ENCODE data around the gene CAST. TPM values are rescaled to one million over a fixed set of nuclear protein-coding genes. Genes with fewer than 3 reads are reported as not detected.
A peak's percentile ranks its signal among the peaks of the same experiment; 100 is the strongest.

CAST gene
- total and polyA plus RNA-seq, 2 donors (not counting 3 experiments of a cell fraction or from before 2014, with no cell fraction given), result 33.7 to 194 TPM

GRCh38 chr5:96807075-96807654 lies 145.0 kb downstream of the CAST start:
- dilution Hi-C loops (cut with MboI; ENCODE audit: extremely low pct_ligation_motif_present, low sequenced_read_pairs), result no loop called here
- peak overlapping the region; percentile 22 to 83 (median 73) for H3K4me3 ChIP-seq (replicated peaks in 1 of 3; ENCODE audit: insufficient read depth in 1 of 3, low read depth in 1 of 3, low read length in 3 of 3)
- H3K9me1 ChIP-seq (replicated peaks; ENCODE audit: control insufficient read depth, extremely low read depth, insufficient read depth, low read length), result no peaks in the 10 kb centered on the region
- ChIA-PET CTCF (interaction anchor here (1.1 to 2.4 kb wide), 7 partner anchors 14 to 354 kb away, joined by 3 to 15 read pairs (median 5); partner anchors contain the start of gene LIX1), POLR2A (interaction anchor here (1.0 kb wide), 1 partner anchor 14 kb away, joined by 9 read pairs; no protein-coding TSS in a partner anchor)
- peak overlapping the region; percentile 95 for H3K9ac ChIP-seq (replicated peaks; ENCODE audit: extremely low read depth, insufficient read depth, low read length)
- FAIRE-seq (peak; percentile 62), DNase-seq (ENCODE audit: low read depth, low spot score) (peak; percentile 76)
- H3K27me3 ChIP-seq (ENCODE audit: control insufficient read depth in 2 of 2, insufficient read depth in 2 of 2, low read length in 2 of 2), result no peaks in the 10 kb centered on the region
- H3K36me3 ChIP-seq (ENCODE audit: control insufficient read depth in 2 of 2, extremely low read depth in 1 of 2, insufficient read depth in 2 of 2, low read length in 2 of 2), result peaks cover 0 to 3% of the 10 kb centered on the region in 2 experiments
- TSS peak; percentile 19 for BruUV-seq (replicated peaks)
- no peaks in the 10 kb centered on the region for H3K9me3 ChIP-seq (replicated peaks; ENCODE audit: control insufficient read depth, insufficient read depth, low read length)
- H3K79me2 ChIP-seq (ENCODE audit: control insufficient read depth, insufficient read depth, low read length), result no peaks in the 10 kb centered on the region
- no peaks in the 10 kb centered on the region for H4K20me1 ChIP-seq (replicated peaks; ENCODE audit: control insufficient read depth, extremely low read depth, insufficient read depth, low read length)
- H3K27ac ChIP-seq (ENCODE audit: insufficient read depth, low read depth, low read length), result peak overlapping the region; percentile 88
- peaks cover 9% of the 10 kb centered on the region for H3K4me1 ChIP-seq (ENCODE audit: control insufficient read depth, extremely low read depth, insufficient read depth, low read length)
- peak overlapping the region; percentile 78 for H2AFZ ChIP-seq (ENCODE audit: low read depth, low read length)
- peak overlapping the region; percentile 90 for H3K4me2 ChIP-seq (ENCODE audit: insufficient read depth, low read length)
- intact Hi-C loops (cut with micrococcal nuclease), result loop anchor here (1.0 to 2.0 kb wide), 3 partner anchors 62 to 128 kb away; no protein-coding TSS in a partner anchor
- TF ChIP-seq POLR2AphosphoS5 (IDR thresholded peaks at IDR 0.05; ENCODE audit: insufficient read depth, low read depth, low read length) (peak; percentile 83), JUN (IDR thresholded peaks at IDR 0.05; ENCODE audit: borderline replicate concordance, insufficient read depth, insufficient read length, low read depth) (no peak)

GRCh38 chr5:96808541-96808828 lies 146.3 kb downstream of the CAST start:
- Histone ChIP-seq H3K27ac (ENCODE audit: insufficient read depth, low read depth, low read length) (peak overlapping the region; percentile 88), H4K20me1 (replicated peaks; ENCODE audit: control insufficient read depth, extremely low read depth, insufficient read depth, low read length) (no peaks in the 10 kb centered on the region), H3K9ac (replicated peaks; ENCODE audit: extremely low read depth, insufficient read depth, low read length) (peak overlapping the region; percentile 95), H3K9me3 (replicated peaks; ENCODE audit: control insufficient read depth, insufficient read depth, low read length) (no peaks in the 10 kb centered on the region), H3K36me3 (ENCODE audit: control insufficient read depth in 2 of 2, extremely low read depth in 1 of 2, insufficient read depth in 2 of 2, low read length in 2 of 2) (peaks cover 0 to under 1% of the 10 kb centered on the region in 2 experiments), H3K4me2 (ENCODE audit: insufficient read depth, low read length) (peak overlapping the region; percentile 58), H3K27me3 (ENCODE audit: control insufficient read depth in 2 of 2, insufficient read depth in 2 of 2, low read length in 2 of 2) (no peaks in the 10 kb centered on the region), H2AFZ (ENCODE audit: low read depth, low read length) (peak overlapping the region; percentile 72), H3K4me1 (ENCODE audit: control insufficient read depth, extremely low read depth, insufficient read depth, low read length) (peaks cover 9% of the 10 kb centered on the region), H3K79me2 (ENCODE audit: control insufficient read depth, insufficient read depth, low read length) (no peaks in the 10 kb centered on the region), H3K9me1 (replicated peaks; ENCODE audit: control insufficient read depth, extremely low read depth, insufficient read depth, low read length) (no peaks in the 10 kb centered on the region), H3K4me3 (replicated peaks in 1 of 3; ENCODE audit: insufficient read depth in 1 of 3, low read depth in 1 of 3, low read length in 3 of 3) (peak overlapping the region in 2 of 3 experiments; percentile 25 to 83)
- dilution Hi-C loops (cut with MboI; ENCODE audit: extremely low pct_ligation_motif_present, low sequenced_read_pairs), result no loop called here
- TF ChIP-seq MAX (IDR thresholded peaks at IDR 0.05; ENCODE audit: insufficient read depth, insufficient read length) (no peak), JUN (IDR thresholded peaks at IDR 0.05; ENCODE audit: borderline replicate concordance, insufficient read depth, insufficient read length, low read depth) (no peak), POLR2A (IDR thresholded peaks at IDR 0.05; ENCODE audit: low read depth, low read length) (no peak), FOS (IDR thresholded peaks at IDR 0.05; ENCODE audit: borderline replicate concordance, insufficient read depth, low read length) (no peak), POLR2AphosphoS5 (IDR thresholded peaks at IDR 0.05; ENCODE audit: insufficient read depth, low read depth, low read length) (no peak), GATA2 (IDR thresholded peaks at IDR 0.05; ENCODE audit: insufficient read depth, insufficient read length, low read depth, low read length) (no peak)
- DNase-seq (ENCODE audit: low read depth, low spot score) (no peak), FAIRE-seq (no peak)
- ChIA-PET POLR2A (interaction anchor here (0.7 to 1.0 kb wide), 5 partner anchors 13 to 375 kb away, joined by 3 to 9 read pairs (median 7); partner anchors contain the start of gene ERAP2), CTCF (interaction anchor here (0.7 to 2.4 kb wide), 12 partner anchors 10 to 353 kb away, joined by 3 to 15 read pairs (median 4); partner anchors contain the start of genes ERAP2 and LIX1)
- intact Hi-C loops (cut with micrococcal nuclease), result loop anchor here (1.0 kb wide), 1 partner anchor 13 kb away; no protein-coding TSS in a partner anchor
- TSS peak; percentile 86 for BruUV-seq (replicated peaks)

All from endothelial cell of umbilical vein (primary cell).